K562 (cell line): ENCODE results near the gene LASP1. TPM values are rescaled to one million over a fixed set of nuclear protein-coding genes. Genes with fewer than 3 reads are reported as not detected.

Source experiments
- ATAC-seq: fragments of 200-7000 bp; cut with Tn5 transposase; 3 replicates; pipeline ENCODE4 v1.9.1; 2020; ENCODE audit warnings: moderate library complexity
- BruUV-seq: library from RNA; stranded (reverse); fragments of 400-500 nt; replicated peaks from 2 replicates; lab custom pipeline; 2021; lab: Mats Ljungman, UMichigan
- CTCF ChIA-PET: fragments of 300-600 bp; formaldehyde crosslinking; extraction: SDS; loops from one replicate; lab custom pipeline; 2021; ENCODE audit warnings: low intra/inter-chr PET ratio; lab: Yijun Ruan, JAX
- POLR2A ChIA-PET: fragments of 300-600, 350-650 bp; sonication (Branson Sonifier 250); formaldehyde crosslinking; extraction: SDS; loops from one replicate; lab custom pipeline; 2021; ENCODE audit warnings: antibody characterized with exemption, inconsistent platforms; lab: Yijun Ruan, JAX
- DNase-seq, 4 experiments: peaks; one replicate each; pipeline versions ENCODE4 v3.0.0 to v3.0.0-alpha.2; 2011 to 2018; ENCODE audit warnings: low spot score in 3 of 4, mixed read lengths in 3 of 4; ENCODE audit errors: extremely low read depth in 1 of 4
- FAIRE-seq: peaks from 2 replicates; lab custom pipeline; 2011; peaks lifted over from hg19 to GRCh38; lab: Jason Lieb, UNC
- H2AFZ ChIP-seq: 2 replicates; pipeline ENCODE4 v1.6.0; 2011; ENCODE audit warnings: low read depth, low read length, control low read depth, inconsistent platforms
- H3K27ac ChIP-seq: fragments of 200-600 bp; 3 replicates; pipeline ENCODE4 v1.8.0; 2011; ENCODE audit warnings: low read depth, mild to moderate bottlenecking, control low read depth, inconsistent platforms, low read length, moderate library complexity, mixed read lengths; ENCODE audit errors: extremely low read depth
- H3K27me3 ChIP-seq, 2 experiments: fragments of 300-600 bp in 1 of 2; 2 replicates in 1 of 2; 3 replicates in 1 of 2; pipeline versions ENCODE4 v1.6.0 to v1.8.0; 2011; ENCODE audit warnings: inconsistent platforms in 2 of 2, low read length in 2 of 2, mild to moderate bottlenecking in 1 of 2, mixed read lengths in 1 of 2, moderate library complexity in 1 of 2; ENCODE audit not compliant: control insufficient read depth in 2 of 2, insufficient read depth in 2 of 2
- H3K36me3 ChIP-seq: fragments of 300-600 bp; 3 replicates; pipeline ENCODE4 v1.8.0; 2011; ENCODE audit warnings: mild to moderate bottlenecking, low read length, inconsistent platforms; ENCODE audit not compliant: control insufficient read depth, insufficient read depth
- H3K4me1 ChIP-seq, 2 experiments: fragments of 200-600 bp in 1 of 2; replicated peaks in 1 of 2; 2 replicates in 1 of 2; 3 replicates in 1 of 2; pipeline versions ENCODE4 v1.5.1 to v1.8.0; 2011; ENCODE audit warnings: inconsistent platforms in 2 of 2, low read length in 2 of 2, mild to moderate bottlenecking in 1 of 2, mixed read lengths in 1 of 2, moderate library complexity in 1 of 2; ENCODE audit not compliant: control insufficient read depth in 2 of 2, insufficient read depth in 2 of 2
- H3K4me2 ChIP-seq: 2 replicates; pipeline ENCODE4 v1.6.1; 2011; ENCODE audit warnings: low read length, control low read depth, inconsistent platforms, mixed read lengths; ENCODE audit not compliant: insufficient read depth
- H3K4me3 ChIP-seq: fragments of 200-600 bp; sonication (generic), shearing (Covaris generic); 2 replicates; pipeline ENCODE4 v1.5.1; 2016; ENCODE audit warnings: control low read depth, inconsistent platforms
- H3K79me2 ChIP-seq: fragments of 200-600 bp; 3 replicates; pipeline ENCODE4 v1.8.0; 2011; ENCODE audit warnings: low read length, inconsistent platforms; ENCODE audit not compliant: control insufficient read depth, insufficient read depth
- H3K9ac ChIP-seq, 2 experiments: 2 replicates each; pipeline versions ENCODE4 v1.6.0 to v1.6.1; 2011; ENCODE audit warnings: low read depth in 2 of 2, low read length in 2 of 2, control low read depth in 1 of 2, inconsistent platforms in 1 of 2, mild to moderate bottlenecking in 1 of 2, mixed read lengths in 1 of 2; ENCODE audit not compliant: insufficient read depth in 1 of 2
- H3K9me1 ChIP-seq: one replicate; pipeline ENCODE4 v1.6.0; 2011; ENCODE audit warnings: inconsistent platforms, mild to moderate bottlenecking, low read length, moderate library complexity; ENCODE audit not compliant: control insufficient read depth, insufficient read depth
- H3K9me3 ChIP-seq: replicated peaks from 2 replicates; pipeline ENCODE4 v1.5.1; 2011; ENCODE audit warnings: low read depth, low read length, inconsistent platforms; ENCODE audit not compliant: control insufficient read depth, insufficient read depth
- H4K20me1 ChIP-seq: replicated peaks from 2 replicates; pipeline ENCODE4 v1.6.1; 2011; ENCODE audit warnings: low read length, inconsistent platforms, mixed read lengths; ENCODE audit not compliant: control insufficient read depth, insufficient read depth
- ADNP ChIP-seq: fragments of 200-800 bp; sonication (Bioruptor generic); IDR thresholded peaks from 2 replicates; pipeline ENCODE4 v1.6.1; 2016; ENCODE audit warnings: missing genetic modification characterization, missing compliant biosample characterization
- ASH1L ChIP-seq: fragments of 450-650 bp; IDR thresholded peaks from 2 replicates; pipeline ENCODE4 v1.6.1; 2018; ENCODE audit warnings: borderline replicate concordance, mild to moderate bottlenecking, low read depth; ENCODE audit not compliant: partially characterized antibody
- BCOR ChIP-seq: fragments of 450-650 bp; IDR thresholded peaks from 2 replicates; pipeline ENCODE4 v1.6.1; 2016
- E4F1 ChIP-seq: fragments of 250-450 bp; sonication (Bioruptor Pico); IDR thresholded peaks from 2 replicates; pipeline ENCODE4 v1.5.0; 2021; ENCODE audit warnings: mild to moderate bottlenecking, borderline replicate concordance
- EWSR1 ChIP-seq: fragments of 450-650 bp; IDR thresholded peaks from 2 replicates; pipeline ENCODE4 v1.6.1; 2018; ENCODE audit warnings: borderline replicate concordance, mild to moderate bottlenecking, low read depth, moderate library complexity; ENCODE audit not compliant: partially characterized antibody
- FOXA3 ChIP-seq, 2 experiments: fragments of 450-650 bp in 1 of 2; sonication (generic) in 1 of 2; formaldehyde crosslinking; IDR thresholded peaks in 1 of 2; conservative IDR thresholded peaks in 1 of 2; 2 replicates each; pipeline versions ENCODE4 v1.4.0 to v1.8.0; 2020 to 2022; ENCODE audit warnings: mild to moderate bottlenecking in 2 of 2, missing genetic modification reagents in 1 of 2
- HCFC1 ChIP-seq: IDR thresholded peaks from 2 replicates; pipeline ENCODE4 v1.6.1; 2012; ENCODE audit warnings: low read depth, low read length, improper control_type of control experiment
- HNRNPH1 ChIP-seq: fragments of 200-400 bp; formaldehyde crosslinking; optimal IDR thresholded peaks from 2 replicates; pipeline ENCODE3; 2017; ENCODE audit warnings: low read depth, mild to moderate bottlenecking, low read length, moderate library complexity
- IFI16 ChIP-seq: fragments of 250-450 bp; sonication (Bioruptor Pico); IDR thresholded peaks from 2 replicates; pipeline ENCODE4 v2.1.2; 2022; ENCODE audit warnings: mild to moderate bottlenecking, inconsistent platforms
- MEIS2 ChIP-seq: fragments of 450-650 bp; IDR thresholded peaks from 2 replicates; pipeline ENCODE4 v1.6.1; 2014; ENCODE audit warnings: mild to moderate bottlenecking; ENCODE audit not compliant: partially characterized antibody
- MXD1 ChIP-seq: fragments of 250-450 bp; sonication (Bioruptor Pico); IDR thresholded peaks from 2 replicates; pipeline ENCODE4 v1.8.0; 2021; ENCODE audit warnings: borderline replicate concordance, mild to moderate bottlenecking, moderate library complexity; ENCODE audit not compliant: poor library complexity, severe bottlenecking
- PRMT5 ChIP-seq: sonication (generic); formaldehyde crosslinking; IDR thresholded peaks from 2 replicates; pipeline ENCODE4 v1.5.0; 2020; ENCODE audit warnings: missing genetic modification reagents
- RAD21 ChIP-seq, 2 experiments: fragments of 250-450 bp in 1 of 2; fragments of 450-650 bp in 1 of 2; sonication (Bioruptor Pico) in 1 of 2; formaldehyde crosslinking in 1 of 2; IDR thresholded peaks in 1 of 2; conservative IDR thresholded peaks in 1 of 2; 2 replicates each; pipeline versions ENCODE4 v1.4.0 to v1.8.0; 2020 to 2022; ENCODE audit warnings: mild to moderate bottlenecking in 2 of 2, moderate library complexity in 1 of 2
- RB1 ChIP-seq: fragments of 450-650 bp; IDR thresholded peaks from 2 replicates; pipeline ENCODE4 v1.6.1; 2017; ENCODE audit warnings: low read depth, mild to moderate bottlenecking
- RBM34 ChIP-seq: fragments of 200-400 bp; formaldehyde crosslinking; IDR thresholded peaks from 2 replicates; pipeline ENCODE4 v1.6.1; 2018; ENCODE audit warnings: low read length, borderline replicate concordance; ENCODE audit not compliant: insufficient read depth
- RFX5 ChIP-seq: IDR thresholded peaks from 2 replicates; pipeline ENCODE4 v1.6.1; 2011; ENCODE audit warnings: low read depth, mild to moderate bottlenecking, improper control_type of control experiment, low read length
- TCF3 ChIP-seq: sonication (generic); formaldehyde crosslinking; IDR thresholded peaks from 2 replicates; pipeline ENCODE4 v1.4.0; 2020; ENCODE audit warnings: mild to moderate bottlenecking, missing genetic modification reagents
- ZNF263 ChIP-seq: sonication (generic); formaldehyde crosslinking; IDR thresholded peaks from 2 replicates; pipeline ENCODE4 v1.8.0; 2022; ENCODE audit warnings: mild to moderate bottlenecking, missing genetic modification reagents, borderline replicate concordance
- ZNF384 ChIP-seq: IDR thresholded peaks from 2 replicates; pipeline ENCODE4 v1.6.1; 2012; ENCODE audit warnings: low read depth, low read length, improper control_type of control experiment
- WGBS: fragments of 100-300 bp; shearing (Covaris generic); methylation state at CpG from one replicate; pipeline ENCODE4 v1.1.6; 2016; ENCODE audit warnings: low coverage, mixed read lengths; ENCODE audit not compliant: insufficient coverage; ENCODE audit errors: missing lambda C conversion rate; 5-methylcytosine and 5-hydroxymethylcytosine counted together
- in situ Hi-C: fragments of 300-500 bp; cut with MboI; formaldehyde crosslinking; loops from 4 replicates; pipeline ENCODE4 v1.15.0; 2018; ENCODE audit warnings: inconsistent platforms, mixed read lengths
- intact Hi-C: fragments of 100-400 bp; cut with micrococcal nuclease; formaldehyde crosslinking; loops from 2 replicates; pipeline ENCODE4 v1.14.2; 2022
- polyA plus RNA-seq, 8 experiments: library from polyadenylated mRNA; depleted of rRNA in 4 of 8; stranded (reverse) in 5 of 8; unstranded in 3 of 8; fragments of >200 nt; fragmentation: Nextera tagmentation in 2 of 8; fragmentation: Illumina TruSeq in 1 of 8; extraction: Ambion mirVana in 2 of 8; extraction: Trizol in 1 of 8; gene quantifications; 2 replicates each; pipeline versions ENCODE4 v1.2.1 to v1.2.3, GENCODE V29; 2011 to 2014; ENCODE audit warnings: inconsistent platforms in 1 of 8, missing spikeins in 1 of 8
- total RNA-seq, 7 experiments: library from RNA; depleted of rRNA in 6 of 7; stranded (reverse); fragments of >200 nt in 6 of 7; fragmentation: Illumina TruSeq in 2 of 7; extraction: Trizol in 2 of 7; gene quantifications; 2 replicates each; pipeline versions ENCODE4 v1.2.1 to v1.2.3, GENCODE V29; 2011 to 2021; ENCODE audit warnings: low replicate concordance in 1 of 7
- TF ChIP-seq, protein P1 (sequence below), 2 experiments: fragments of 450-650 bp; IDR thresholded peaks; 2 replicates each; pipeline ENCODE4 v1.6.1; 2016

Gene LASP1
- total and polyA plus RNA-seq, 9 of the 15 experiments (the other 6 are each of a cell fraction or from before 2014, with no cell fraction given) = 23.0 to 125 (median 55.3) TPM

GRCh38 chr17:38888842-38889241, 19.0 kb downstream of the LASP1 start:
- H3K27me3 ChIP-seq = no peaks in the 10 kb centered on the region
- H3K4me1 ChIP-seq = peaks cover 13 to 24% of the 10 kb centered on the region in 2 experiments; a peak in 4 of 5 replicates
- in situ Hi-C loops (no loop called here), intact Hi-C loops (no loop called here)
- DNase-seq (no peak), ATAC-seq (no peak), FAIRE-seq (no peak)
- H3K36me3 ChIP-seq = peaks cover 84% of the 10 kb centered on the region; the same call in 2 of the 3 replicates
- no peak overlapping the region for H2AFZ ChIP-seq
- no peaks in the 10 kb centered on the region for H3K9me3 ChIP-seq
- peaks cover 5% of the 10 kb centered on the region for H3K9me1 ChIP-seq
- peaks cover 23% of the 10 kb centered on the region; the same call in 2 of the 3 replicates for H3K79me2 ChIP-seq
- POLR2A ChIA-PET = interaction anchor here (0.6 to 1.8 kb wide), 2 partner anchors 10 to 697 kb away, joined by 3 to 9 read pairs; no protein-coding TSS in a partner anchor
- 82% methylated on average over 5 of the region's 9 CpGs for WGBS
- BruUV-seq = no TSS peak
- H3K4me3 ChIP-seq = no peak overlapping the region
- no peak overlapping the region for H3K4me2 ChIP-seq
- H3K9ac ChIP-seq = no peak overlapping the region
- CTCF ChIA-PET = no interaction called here
- no peak overlapping the region for H3K27ac ChIP-seq
- peaks cover 29% of the 10 kb centered on the region for H4K20me1 ChIP-seq
- TF ChIP-seq BCOR (peak; percentile 65), ASH1L (no peak), ADNP (tag) (peak; percentile 60; the same call in 1 of the 2 replicates), EWSR1 (no peak), RAD21 (CRISPR knock-in tag; conservative IDR thresholded peaks at IDR 0.05 in 1 of 2, IDR thresholded peaks at IDR 0.05 in 1 of 2) (no peak), TCF3 (no peak), E4F1 (CRISPR knock-in tag) (no peak), MXD1 (CRISPR knock-in tag) (no peak), RB1 (no peak), ZNF384 (no peak), FOXA3 (CRISPR knock-in tag; conservative IDR thresholded peaks at IDR 0.05 in 1 of 2, IDR thresholded peaks at IDR 0.05 in 1 of 2) (no peak), HCFC1 (no peak), MEIS2 (no peak), IFI16 (no peak), ZNF263 (CRISPR knock-in tag) (no peak), RBM34 (no peak), HNRNPH1 (no peak), RFX5 (no peak), PRMT5 (CRISPR knock-in tag) (no peak)
- TF ChIP-seq, protein P1, sequence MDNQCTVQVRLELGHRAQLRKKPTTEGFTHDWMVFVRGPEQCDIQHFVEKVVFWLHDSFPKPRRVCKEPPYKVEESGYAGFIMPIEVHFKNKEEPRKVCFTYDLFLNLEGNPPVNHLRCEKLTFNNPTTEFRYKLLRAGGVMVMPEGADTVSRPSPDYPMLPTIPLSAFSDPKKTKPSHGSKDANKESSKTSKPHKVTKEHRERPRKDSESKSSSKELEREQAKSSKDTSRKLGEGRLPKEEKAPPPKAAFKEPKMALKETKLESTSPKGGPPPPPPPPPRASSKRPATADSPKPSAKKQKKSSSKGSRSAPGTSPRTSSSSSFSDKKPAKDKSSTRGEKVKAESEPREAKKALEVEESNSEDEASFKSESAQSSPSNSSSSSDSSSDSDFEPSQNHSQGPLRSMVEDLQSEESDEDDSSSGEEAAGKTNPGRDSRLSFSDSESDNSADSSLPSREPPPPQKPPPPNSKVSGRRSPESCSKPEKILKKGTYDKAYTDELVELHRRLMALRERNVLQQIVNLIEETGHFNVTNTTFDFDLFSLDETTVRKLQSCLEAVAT (IDR thresholded peaks at IDR 0.05) = no peak
